IPS-NIHi11 (cell line): Measurements from ENCODE around the gene MRPL58.

Experiments
- DNase-seq: peaks from one replicate; pipeline ENCODE4 v3.0.0; 2012; ENCODE audit warnings: mixed read lengths, low spot score

MRPL58 gene

DNA sequence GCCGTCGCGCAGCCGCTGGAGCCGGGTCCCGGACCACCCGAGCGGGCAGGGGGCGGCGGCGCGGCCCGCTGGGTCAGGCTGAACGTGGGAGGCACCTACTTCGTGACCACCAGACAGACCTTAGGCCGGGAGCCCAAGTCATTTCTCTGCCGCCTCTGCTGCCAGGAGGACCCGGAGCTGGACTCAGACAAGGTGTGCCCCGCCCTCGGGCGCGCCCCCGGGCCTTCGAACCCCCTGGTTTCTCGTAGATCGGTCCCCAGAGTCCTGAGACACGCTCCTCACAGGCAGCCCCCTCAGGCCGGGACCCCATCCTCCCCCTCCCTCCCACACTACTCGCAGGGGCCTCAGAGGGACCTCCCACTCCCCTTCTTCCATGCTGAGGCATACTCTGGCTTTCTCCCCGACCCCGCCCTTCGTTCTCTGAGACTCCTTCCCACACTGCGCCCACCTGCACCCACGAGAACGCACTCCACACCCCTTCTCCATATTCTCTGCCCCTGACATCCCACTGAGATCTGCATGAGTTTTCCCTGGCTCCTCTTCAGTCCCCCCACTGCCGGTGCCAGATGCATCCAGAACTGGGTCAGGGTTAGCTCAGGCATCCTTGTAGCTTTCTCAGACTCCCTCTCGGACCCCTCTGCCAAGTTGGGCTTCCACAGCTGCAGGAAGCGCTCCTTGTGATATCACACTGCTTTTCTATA is 35.1 kb downstream of the MRPL58 start:
- DNase-seq, result no peak

- DNase-seq, result no peak
Observed at GRCh38 chr17:75048249-75048878, 35.9 kb downstream of the MRPL58 start.

DNA sequence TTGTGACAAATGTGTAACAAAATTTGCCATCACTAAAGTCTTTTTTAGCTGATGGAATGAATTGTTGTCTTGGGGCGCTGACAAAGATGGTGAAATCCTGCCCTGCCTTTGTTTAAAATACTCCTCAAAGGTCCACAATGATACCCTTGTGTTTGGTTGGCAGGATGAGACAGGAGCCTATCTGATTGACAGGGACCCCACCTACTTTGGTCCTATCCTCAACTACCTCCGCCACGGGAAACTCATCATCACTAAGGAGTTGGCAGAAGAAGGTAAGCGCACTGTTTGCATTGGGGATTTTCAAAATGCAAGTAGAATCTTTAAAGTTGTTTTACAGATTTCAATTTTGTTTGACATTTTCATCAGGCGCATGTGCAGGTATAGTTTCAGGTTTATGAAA is 36.6 kb downstream of the MRPL58 start:
- DNase-seq, result no peak

DNA sequence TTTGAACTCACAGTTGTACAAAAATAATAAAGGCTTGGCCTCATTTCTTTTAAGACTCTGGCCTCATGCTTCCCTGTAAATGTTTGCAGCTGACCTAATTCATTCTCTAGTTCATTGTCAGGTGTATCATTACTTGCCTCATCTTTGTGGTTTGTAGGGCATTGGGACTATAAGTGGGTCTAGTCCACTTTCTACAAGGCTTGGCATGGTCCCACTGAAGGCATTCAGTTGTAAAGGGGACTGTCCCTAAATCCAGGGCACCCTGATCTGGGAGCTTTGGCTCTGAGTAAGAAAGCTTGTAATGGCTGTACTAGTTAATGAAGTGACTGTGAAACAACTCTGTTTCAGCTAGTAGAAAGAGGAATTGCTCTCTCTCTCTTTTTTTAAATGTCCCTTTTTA is 37.2 kb downstream of the MRPL58 start:
- no peak for DNase-seq

- no peak for DNase-seq
Observed at GRCh38 chr17:75051941-75052340, 39.5 kb downstream of the MRPL58 start.

DNA sequence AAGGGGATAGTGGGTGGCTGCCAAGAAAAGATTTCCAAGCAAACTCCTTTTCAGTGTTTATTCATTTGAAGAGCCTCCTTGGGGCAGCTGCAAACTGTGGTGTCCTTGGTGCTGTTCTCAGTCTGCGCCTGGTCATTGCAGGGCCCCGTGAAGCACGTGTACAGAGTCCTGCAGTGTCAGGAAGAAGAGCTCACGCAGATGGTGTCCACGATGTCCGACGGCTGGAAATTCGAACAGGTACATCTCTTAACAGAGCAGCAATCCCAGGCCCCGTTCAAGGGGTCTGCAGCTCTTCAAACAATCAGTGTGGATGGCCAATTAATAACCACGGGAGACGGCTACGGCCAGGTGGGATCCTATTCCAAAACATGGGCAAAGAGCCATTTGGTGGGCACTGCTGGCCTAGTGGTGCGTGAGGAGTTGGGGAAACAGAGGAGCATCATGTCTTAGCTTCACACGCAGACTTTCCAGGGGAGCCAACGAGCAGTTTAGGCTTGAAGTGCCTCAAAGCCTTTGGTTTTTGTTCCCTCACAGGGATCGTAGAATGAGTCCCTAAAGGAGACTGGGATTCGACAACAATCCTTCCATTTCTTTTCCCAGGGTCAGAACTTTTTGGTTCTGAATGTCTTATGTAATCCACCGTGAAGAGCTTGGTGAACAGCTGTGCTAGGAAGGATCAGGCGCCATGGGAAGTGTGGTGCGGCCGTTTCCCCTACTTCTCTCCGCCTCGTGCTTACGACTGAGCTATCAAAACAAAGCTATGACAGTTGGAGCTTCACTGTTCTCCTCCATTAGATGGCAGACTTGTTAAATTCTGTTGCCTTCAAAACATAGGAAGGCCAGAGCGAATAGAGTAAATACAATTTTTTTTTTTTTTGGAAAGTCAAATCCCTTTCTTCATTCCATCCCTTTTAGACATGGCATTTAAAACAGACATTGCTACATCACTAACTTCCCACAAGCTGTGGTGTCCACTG is 47.2 kb downstream of the MRPL58 start:
- DNase-seq, result no peak

- no peak for DNase-seq
Observed at GRCh38 chr17:75060434-75061054, 48.1 kb downstream of the MRPL58 start.

- DNase-seq, result no peak
Observed at GRCh38 chr17:75061055-75061438, 48.6 kb downstream of the MRPL58 start.

GRCh38 chr17:75061618-75062017 is 49.1 kb downstream of the MRPL58 start:
- no peak for DNase-seq

DNA sequence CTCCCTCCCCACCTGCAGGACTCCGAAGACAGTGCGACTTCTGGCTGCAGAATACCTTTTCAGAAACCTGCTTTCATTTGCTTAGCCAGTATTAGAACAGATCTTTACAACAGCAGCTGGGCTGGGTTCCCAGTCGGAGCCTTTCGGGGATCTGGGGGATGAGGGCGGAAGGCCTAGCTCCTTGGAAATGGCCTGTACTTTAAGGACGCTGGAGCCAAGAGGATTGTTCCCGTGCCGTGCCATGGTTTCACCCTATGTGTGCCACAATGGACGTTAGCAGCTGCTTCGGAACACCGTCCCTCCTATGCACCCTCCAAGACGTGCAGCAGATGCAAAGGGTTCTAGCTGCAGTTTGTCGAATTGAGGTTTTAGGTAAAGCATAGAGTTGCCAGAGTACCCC is 50.7 kb downstream of the MRPL58 start:
- DNase-seq, result no peak

GRCh38 chr17:75063626-75064025 is 51.2 kb downstream of the MRPL58 start:
- DNase-seq, result no peak

- no peak for DNase-seq
Observed at GRCh38 chr17:75064040-75064439, 51.6 kb downstream of the MRPL58 start.

DNA sequence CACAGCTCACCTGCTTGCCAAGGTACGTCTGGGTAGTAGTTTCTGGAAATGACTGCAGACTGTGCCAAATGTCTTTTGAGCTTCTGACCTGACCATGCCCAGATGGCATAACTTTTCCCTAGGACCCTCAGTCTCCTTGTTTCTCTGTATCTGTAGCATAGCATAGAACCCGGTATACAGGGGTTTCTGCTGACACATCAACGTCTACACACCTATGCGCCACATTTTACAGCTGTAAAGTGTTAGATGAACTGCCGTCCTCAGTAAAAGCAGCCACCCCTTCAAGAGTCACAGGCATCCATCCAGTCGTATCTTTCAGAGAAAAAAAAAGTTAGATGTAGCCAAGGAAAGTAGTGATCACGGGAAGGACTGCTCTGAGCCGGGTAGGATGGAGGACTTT is 52.0 kb downstream of the MRPL58 start:
- no peak for DNase-seq

DNA sequence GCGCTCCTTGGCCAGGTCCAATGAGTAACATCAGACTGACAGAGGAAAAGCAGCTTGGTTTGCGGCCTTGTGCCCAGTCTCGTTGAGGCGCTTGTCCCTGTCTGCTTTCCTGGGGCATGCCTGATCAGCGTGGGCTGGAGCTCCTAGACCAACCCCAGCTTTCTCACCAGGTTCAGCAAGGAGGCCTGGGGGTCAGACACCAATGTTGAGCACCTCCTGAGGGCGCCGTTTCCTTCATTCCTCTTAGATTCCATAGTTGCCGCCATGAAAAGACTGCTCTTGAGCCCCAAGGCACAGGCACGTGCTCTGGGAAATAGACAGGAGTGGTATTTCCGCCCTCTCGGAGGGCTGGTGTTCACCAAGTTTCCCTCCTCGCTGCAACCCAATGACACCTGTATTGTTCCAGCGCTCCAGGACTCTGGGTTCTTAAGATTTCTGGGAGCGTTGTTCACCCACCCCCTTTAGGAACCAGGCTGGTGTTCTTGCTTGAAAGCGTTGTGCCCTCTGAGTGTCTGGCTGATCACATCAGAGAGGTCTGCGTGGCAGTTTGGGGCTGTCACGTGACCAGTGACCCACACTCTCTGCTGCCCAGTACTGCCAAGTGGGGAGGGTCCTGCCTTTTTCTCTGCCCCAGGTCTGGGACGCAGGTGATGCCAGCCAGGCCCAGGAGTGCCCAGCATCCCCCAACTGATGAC is 52.5 kb downstream of the MRPL58 start:
- peak; percentile 41 for DNase-seq

DNA sequence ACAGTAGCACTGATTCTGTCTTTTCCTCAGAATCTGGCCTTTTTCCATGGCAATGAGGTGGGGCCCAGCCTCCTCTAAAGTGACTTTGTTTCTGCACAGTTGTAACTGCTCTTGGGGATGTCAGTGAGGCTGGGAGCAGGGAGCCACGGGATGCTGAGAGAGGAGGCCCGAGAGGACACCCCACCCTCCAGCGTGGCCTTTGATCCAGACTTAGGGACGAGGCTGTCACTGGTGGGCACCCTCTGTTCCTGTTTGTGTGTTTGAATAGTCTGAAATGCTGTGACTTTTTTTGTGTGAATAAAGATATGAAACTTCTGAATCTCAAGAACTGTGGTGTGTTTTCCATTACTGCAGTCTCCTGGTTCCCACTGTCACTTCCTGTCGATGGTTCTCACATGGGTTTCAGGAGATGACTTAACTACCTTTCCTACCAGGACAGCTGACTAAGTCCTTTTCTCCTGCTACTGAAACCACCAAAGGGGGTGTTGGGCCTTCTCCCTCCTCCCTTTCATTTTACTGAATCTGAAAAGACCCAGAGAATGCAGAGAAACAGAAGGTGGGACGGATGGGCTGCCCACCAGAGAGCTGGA is 53.2 kb downstream of the MRPL58 start:
- DNase-seq, result peak; percentile 6

- peak; percentile 5 for DNase-seq
Observed at GRCh38 chr17:75067856-75068255, 55.4 kb downstream of the MRPL58 start.

- DNase-seq, result no peak
Observed at GRCh38 chr17:75068750-75069149, 56.3 kb downstream of the MRPL58 start.

GRCh38 chr17:75069783-75070182 is 57.3 kb downstream of the MRPL58 start:
- no peak for DNase-seq
